ENCODE measurements around the gene CAMTA1. TPM values are rescaled to one million over a fixed set of nuclear protein-coding genes. Genes with fewer than 3 reads are reported as not detected.

The CAMTA1 gene
- total and polyA plus RNA-seq, 9 of the 15 experiments (the other 6 are each of a cell fraction or from before 2014, with no cell fraction given) = 43.9 to 161 (median 65.9) TPM

- H3K79me2 ChIP-seq (ENCODE audit: control insufficient read depth, insufficient read depth, low read length) = no peaks in the 10 kb centered on the region
- H3K4me1 ChIP-seq (replicated peaks in 1 of 2; ENCODE audit: control insufficient read depth in 2 of 2, insufficient read depth in 2 of 2, low read length in 2 of 2) = no peaks in the 10 kb centered on the region
- no peaks in the 10 kb centered on the region for H3K36me3 ChIP-seq (ENCODE audit: control insufficient read depth, insufficient read depth, low read length)
- H3K4me3 ChIP-seq = no peak overlapping the region
- under 1% methylated on average over 6 of the region's 6 CpGs for whole genome bisulfite sequencing (ENCODE audit: insufficient coverage, low coverage, missing lambda C conversion rate)
- DNase-seq (ENCODE audit: extremely low read depth in 1 of 4, low spot score in 3 of 4) (no peak), FAIRE-seq (no peak), ATAC-seq (no peak)
- no peak overlapping the region for H3K9ac ChIP-seq (ENCODE audit: insufficient read depth in 1 of 2, low read depth in 2 of 2, low read length in 2 of 2)
- in situ Hi-C loops (cut with MboI) (no loop called here), intact Hi-C loops (cut with micrococcal nuclease) (no loop called here)
- no peak overlapping the region for H2AFZ ChIP-seq (ENCODE audit: low read depth, low read length)
- H3K27me3 ChIP-seq (ENCODE audit: control insufficient read depth in 2 of 2, insufficient read depth in 2 of 2, low read length in 2 of 2) = peaks cover 0 to 9% of the 10 kb centered on the region in 2 experiments; a peak in 2 of 5 replicates
- POLR2A ChIA-PET = no interaction called here
- no peak overlapping the region for H3K4me2 ChIP-seq (ENCODE audit: insufficient read depth, low read length)
- TF ChIP-seq SMARCC2 (IDR thresholded peaks at IDR 0.05; ENCODE audit: low read depth) = no peak
- no peak for TF ChIP-seq GTF2F1 (IDR thresholded peaks at IDR 0.05; ENCODE audit: low read depth, low read length)
- TF ChIP-seq MCM2 (IDR thresholded peaks at IDR 0.05; ENCODE audit: low read depth) = no peak
- TF ChIP-seq MYC (IDR thresholded peaks at IDR 0.05; ENCODE audit: low read depth, low read length) = no peak
- TF ChIP-seq MYC (CRISPR knock-in tag; IDR thresholded peaks at IDR 0.05; ENCODE audit: borderline replicate concordance, low read depth) = no peak
- TF ChIP-seq PPARD (CRISPR knock-in tag; IDR thresholded peaks at IDR 0.05) = no peak
- TF ChIP-seq, protein P1, sequence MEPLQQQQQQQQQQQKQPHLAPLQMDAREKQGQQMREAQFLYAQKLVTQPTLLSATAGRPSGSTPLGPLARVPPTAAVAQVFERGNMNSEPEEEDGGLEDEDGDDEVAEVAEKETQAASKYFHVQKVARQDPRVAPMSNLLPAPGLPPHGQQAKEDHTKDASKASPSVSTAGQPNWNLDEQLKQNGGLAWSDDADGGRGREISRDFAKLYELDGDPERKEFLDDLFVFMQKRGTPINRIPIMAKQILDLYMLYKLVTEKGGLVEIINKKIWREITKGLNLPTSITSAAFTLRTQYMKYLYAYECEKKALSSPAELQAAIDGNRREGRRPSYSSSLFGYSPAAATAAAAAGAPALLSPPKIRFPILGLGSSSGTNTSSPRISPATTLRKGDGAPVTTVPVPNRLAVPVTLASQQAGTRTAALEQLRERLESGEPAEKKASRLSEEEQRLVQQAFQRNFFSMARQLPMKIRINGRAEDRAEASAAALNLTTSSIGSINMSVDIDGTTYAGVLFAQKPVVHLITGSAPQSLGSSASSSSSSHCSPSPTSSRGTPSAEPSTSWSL (CRISPR knock-in tag; IDR thresholded peaks at IDR 0.05; ENCODE audit: borderline replicate concordance) = no peak
- no peak overlapping the region for H3K27ac ChIP-seq (ENCODE audit: extremely low read depth, low read depth, low read length)
- H3K9me3 ChIP-seq (replicated peaks; ENCODE audit: control insufficient read depth, insufficient read depth, low read depth, low read length) = no peaks in the 10 kb centered on the region
- no TSS peak for BruUV-seq (replicated peaks)
- H4K20me1 ChIP-seq (replicated peaks; ENCODE audit: control insufficient read depth, insufficient read depth, low read length) = no peaks in the 10 kb centered on the region; the same call in 1 of the 2 replicates
- H3K9me1 ChIP-seq (ENCODE audit: control insufficient read depth, insufficient read depth, low read length) = no peaks in the 10 kb centered on the region
- CTCF ChIA-PET (ENCODE audit: low intra/inter-chr PET ratio) = no interaction called here
These were observed 578.2 kb downstream of the CAMTA1 start for GRCh38 chr1:7363450-7363849.
